KOPT-K1 (cell line): ENCODE results near the gene PAX2.

Source experiments
- H3K27ac ChIP-seq: fragments of 200-600 bp; sonication (generic); 2 replicates; pipeline ENCODE4 v1.5.1; 2016; ENCODE audit warnings: antibody characterized with exemption, mild to moderate bottlenecking, low read depth, low read length; ENCODE audit not compliant: poor library complexity, severe bottlenecking
- H3K36me3 ChIP-seq: fragments of 200-600 bp; sonication (generic); 2 replicates; pipeline ENCODE4 v1.5.1; 2017; ENCODE audit warnings: antibody characterized with exemption, mild to moderate bottlenecking, low read length, moderate library complexity; ENCODE audit not compliant: insufficient read depth
- H3K9me3 ChIP-seq: fragments of 200-600 bp; sonication (generic); 2 replicates; pipeline ENCODE4 v1.5.1; 2017; ENCODE audit warnings: antibody characterized with exemption, low read length, mild to moderate bottlenecking; ENCODE audit not compliant: insufficient read depth, poor library complexity, severe bottlenecking

PAX2 gene

GRCh38 chr10:100731407-100732240, 13.8 kb upstream of the PAX2 start:
- no peak overlapping the region for H3K27ac ChIP-seq
- H3K9me3 ChIP-seq: no peaks in the 10 kb centered on the region
- H3K36me3 ChIP-seq: no peaks in the 10 kb centered on the region

GRCh38 chr10:100732241-100732596, 13.2 kb upstream of the PAX2 start:
- no peaks in the 10 kb centered on the region for H3K36me3 ChIP-seq
- H3K27ac ChIP-seq: no peak overlapping the region
- no peaks in the 10 kb centered on the region for H3K9me3 ChIP-seq

DNA sequence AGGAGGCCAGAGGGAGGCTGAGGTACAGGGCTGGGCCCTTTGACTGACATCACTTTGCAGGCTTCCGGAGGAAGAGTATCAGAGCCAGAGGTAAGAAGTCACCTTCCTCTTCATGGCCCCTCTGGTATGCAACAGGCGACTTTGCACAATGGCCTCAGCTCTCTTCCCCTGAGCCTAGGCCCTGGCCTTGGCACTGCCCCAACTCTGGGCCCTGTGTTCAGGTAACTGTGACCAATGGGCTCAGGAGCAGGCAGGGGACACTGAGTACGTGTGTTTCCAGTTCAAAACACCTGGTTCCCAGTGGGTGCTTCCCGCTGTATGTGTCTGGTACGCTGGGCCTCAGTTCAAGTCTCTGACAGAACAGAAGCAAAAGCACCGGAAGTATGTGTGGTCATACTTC, 12.1 kb upstream of the PAX2 start:
- Histone ChIP-seq H3K9me3 (no peaks in the 10 kb centered on the region), H3K27ac (no peak overlapping the region), H3K36me3 (no peaks in the 10 kb centered on the region)

GRCh38 chr10:100734295-100735086, 10.9 kb upstream of the PAX2 start:
- H3K36me3 ChIP-seq: no peaks in the 10 kb centered on the region
- no peaks in the 10 kb centered on the region for H3K9me3 ChIP-seq
- H3K27ac ChIP-seq: no peak overlapping the region

DNA sequence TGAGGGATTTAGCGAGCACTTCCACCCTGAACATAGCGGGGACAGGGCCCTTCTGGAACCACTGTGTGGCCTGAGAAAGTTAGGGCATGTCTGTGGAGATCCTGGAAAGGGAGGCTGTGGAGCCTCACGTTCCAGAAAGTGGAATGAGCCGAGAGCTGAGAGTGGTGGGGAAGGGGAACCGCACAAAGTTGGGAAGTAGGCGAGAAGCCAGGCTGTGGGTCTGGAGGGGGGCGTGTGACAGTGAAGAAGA, 10.4 kb upstream of the PAX2 start:
- H3K36me3 ChIP-seq: no peaks in the 10 kb centered on the region
- H3K9me3 ChIP-seq: no peaks in the 10 kb centered on the region
- no peak overlapping the region for H3K27ac ChIP-seq

- no peaks in the 10 kb centered on the region for H3K9me3 ChIP-seq
- no peaks in the 10 kb centered on the region for H3K36me3 ChIP-seq
- no peak overlapping the region for H3K27ac ChIP-seq
Measured at GRCh38 chr10:100735337-100736143, 9.8 kb upstream of the PAX2 start.

DNA sequence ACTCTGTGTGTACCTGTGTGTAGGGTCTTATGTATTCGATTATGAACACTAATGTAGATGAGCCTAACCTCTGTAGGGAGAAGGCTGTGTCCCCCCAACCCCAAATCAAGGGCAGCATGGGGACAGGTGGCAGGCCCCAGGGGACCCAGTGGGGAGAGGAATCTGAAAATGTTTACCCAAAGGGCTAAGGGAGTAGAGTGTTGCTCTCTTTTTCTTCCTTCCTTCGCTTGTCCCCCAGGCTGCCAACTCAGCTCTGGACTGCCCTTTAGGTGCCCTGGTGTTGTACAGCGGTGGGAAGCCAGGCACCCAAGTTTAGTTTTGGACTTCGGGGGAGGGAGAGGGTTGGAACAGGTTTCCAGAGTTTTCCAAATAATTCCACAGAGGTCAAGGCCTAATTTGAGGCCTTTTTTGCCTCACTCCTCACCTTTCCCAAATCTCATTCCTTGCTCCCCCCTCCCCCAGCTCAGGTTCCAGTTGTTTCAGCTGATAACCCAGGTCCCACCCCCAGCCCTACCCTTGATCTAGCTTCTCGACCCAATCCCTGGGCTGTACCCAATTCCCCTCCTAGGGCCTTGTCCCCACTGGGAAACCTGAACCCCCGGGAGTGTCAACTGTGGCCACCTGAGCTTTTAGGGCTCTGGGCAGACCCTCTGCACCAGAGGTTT, 9.1 kb upstream of the PAX2 start:
- no peaks in the 10 kb centered on the region for H3K9me3 ChIP-seq
- no peak overlapping the region for H3K27ac ChIP-seq

GRCh38 chr10:100736809-100737354, 8.5 kb upstream of the PAX2 start:
- no peak overlapping the region for H3K27ac ChIP-seq
- no peaks in the 10 kb centered on the region for H3K9me3 ChIP-seq
- no peaks in the 10 kb centered on the region for H3K36me3 ChIP-seq

More for the DNA sequence above, 9.1 kb upstream of the PAX2 start:
- H3K36me3 ChIP-seq: no peaks in the 10 kb centered on the region

- no peaks in the 10 kb centered on the region for H3K9me3 ChIP-seq
- no peaks in the 10 kb centered on the region for H3K36me3 ChIP-seq
- H3K27ac ChIP-seq: no peak overlapping the region
Measured at GRCh38 chr10:100737355-100738054, 7.9 kb upstream of the PAX2 start.

GRCh38 chr10:100738055-100738827, 7.1 kb upstream of the PAX2 start:
- H3K36me3 ChIP-seq: no peaks in the 10 kb centered on the region
- no peak overlapping the region for H3K27ac ChIP-seq
- H3K9me3 ChIP-seq: no peaks in the 10 kb centered on the region

DNA sequence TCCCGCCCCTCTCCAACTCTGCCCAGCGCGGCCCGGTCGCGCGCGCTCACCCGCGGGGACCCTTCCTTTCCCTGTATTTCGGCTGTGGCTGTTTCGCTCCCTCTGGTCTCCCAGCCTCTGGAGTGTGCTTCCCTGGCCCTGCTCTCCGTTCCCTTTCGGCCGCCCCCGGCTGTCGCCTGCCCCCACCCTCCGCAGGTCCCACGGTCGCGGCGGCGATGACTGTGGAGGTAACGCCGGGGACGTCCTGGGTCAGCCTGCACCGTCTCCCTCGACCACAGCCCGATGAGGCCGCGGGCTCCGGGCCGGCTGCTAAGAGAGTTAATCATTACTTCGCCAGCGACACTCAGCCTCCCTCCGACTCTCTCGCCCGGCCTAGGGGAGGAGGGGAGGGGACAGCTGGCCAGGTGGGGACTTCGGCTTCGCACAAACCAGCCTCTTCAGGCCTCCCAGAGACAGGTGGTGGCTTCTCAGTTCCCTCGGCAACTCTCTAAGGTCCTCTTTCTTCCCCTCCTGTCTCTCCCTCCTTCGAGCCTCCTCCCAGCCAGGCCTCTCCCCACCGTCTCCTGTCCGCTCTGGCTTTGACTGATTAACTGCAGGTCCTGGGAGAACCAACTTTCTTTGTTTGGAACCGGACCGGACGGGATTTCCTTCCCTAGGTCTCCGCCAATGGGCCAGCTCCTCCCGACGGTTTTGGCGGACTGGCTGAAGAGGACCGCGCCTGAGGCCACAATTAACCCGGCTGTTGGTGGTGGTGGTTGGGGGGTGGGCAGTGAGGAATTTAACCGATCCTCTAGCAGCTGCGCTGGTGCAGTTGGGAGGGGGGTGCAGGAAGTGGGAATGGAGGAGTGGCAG, 5.6 kb upstream of the PAX2 start:
- no peak overlapping the region for H3K27ac ChIP-seq
- H3K36me3 ChIP-seq: no peaks in the 10 kb centered on the region
- H3K9me3 ChIP-seq: no peaks in the 10 kb centered on the region

GRCh38 chr10:100740476-100741377, 4.7 kb upstream of the PAX2 start:
- H3K9me3 ChIP-seq: no peaks in the 10 kb centered on the region
- no peak overlapping the region for H3K27ac ChIP-seq
- H3K36me3 ChIP-seq: no peaks in the 10 kb centered on the region
